HFF-Myc (cell line): ENCODE results near the gene CASKIN2.
A peak's percentile ranks its signal among the peaks of the same experiment; 100 is the strongest.
"Not testable (repeated sequence)": the region's sequence is repeated elsewhere in the genome, so short reads cannot be mapped to it uniquely, and the experiment has no call there.

Experiments used
- DNase-seq: peaks from one replicate; pipeline ENCODE4 v3.0.0-alpha.2; 2011; ENCODE audit warnings: low read depth; ENCODE audit errors: extremely low read depth
- H3K4me3 ChIP-seq: replicated peaks from 2 replicates; pipeline ENCODE4 v1.5.1; 2011; ENCODE audit warnings: low read depth, mild to moderate bottlenecking, control low read depth, low read length
- CTCF ChIP-seq: IDR thresholded peaks from 2 replicates; pipeline ENCODE4 v1.5.1; 2012; ENCODE audit warnings: mild to moderate bottlenecking, low read depth, low read length, control low read depth; ENCODE audit errors: missing control alignments

CASKIN2 gene

GRCh38 chr17:75525806-75526554 lies 10.6 kb upstream of the CASKIN2 start:
- H3K4me3 ChIP-seq = peak overlapping the region; percentile 28; the same call in 1 of the 2 replicates
- TF ChIP-seq CTCF = no peak
- DNase-seq = no peak

- H3K4me3 ChIP-seq = peak within 1 kb of the TSS; percentile 44
- DNase-seq = no peak
These were observed 9.9 kb upstream of the CASKIN2 start, which contains the start of gene LLGL2 for GRCh38 chr17:75524970-75525805. Gene LLGL2 (plus strand): TSS chr17:75525697. CDS start chr17:75543427, 17,730 bp downstream.

GRCh38 chr17:75524269-75524969 lies 9.1 kb upstream of the CASKIN2 start:
- H3K4me3 ChIP-seq = peak overlapping the region; percentile 44; the same call in 1 of the 2 replicates
- TF ChIP-seq CTCF = no peak
- DNase-seq = no peak

More at GRCh38 chr17:75524970-75525805, 9.9 kb upstream of the CASKIN2 start, which contains the start of gene LLGL2:
- peak; percentile 23 for TF ChIP-seq CTCF

GRCh38 chr17:75523647-75524046 lies 8.3 kb upstream of the CASKIN2 start:
- TF ChIP-seq CTCF = no peak
- no peak for DNase-seq
- H3K4me3 ChIP-seq = no peak overlapping the region

GRCh38 chr17:75521951-75522727 lies 6.8 kb upstream of the CASKIN2 start:
- TF ChIP-seq CTCF = no peak
- no peak for DNase-seq
- H3K4me3 ChIP-seq = no peak overlapping the region

- no peak overlapping the region for H3K4me3 ChIP-seq
- no peak for TF ChIP-seq CTCF
- DNase-seq = no peak
These were observed 6.0 kb upstream of the CASKIN2 start for GRCh38 chr17:75521290-75521689.

GRCh38 chr17:75520413-75520812 lies 5.1 kb upstream of the CASKIN2 start:
- not testable (repeated sequence) for H3K4me3 ChIP-seq, DNase-seq
